Natural killer cell (primary cell): ENCODE results near the gene KRTAP10-8. TPM values are rescaled to one million over a fixed set of nuclear protein-coding genes. Genes with fewer than 3 reads are reported as not detected.

Experiments used
- ATAC-seq, 3 donors: fragments of 150-1000 bp in 2 of 3; fragments of 200-7000 bp in 1 of 3; cut with Tn5 transposase; 1 replicate in 1 of 3; 2 replicates in 2 of 3; pipeline ENCODE4 v1.10.0; 2021; ENCODE audit warnings: mild to moderate bottlenecking in 2 of 3, moderate library complexity in 2 of 3
- DNase-seq, 2 donors: peaks; one replicate each; pipeline versions ENCODE4 v3.0.0 to v3.0.0-alpha.2; 2013 to 2021; ENCODE audit warnings: mixed read lengths in 1 of 2
- H3K27ac ChIP-seq: one replicate; pipeline ENCODE4 v1.5.1; 2013; ENCODE audit warnings: mild to moderate bottlenecking, low read length
- H3K27me3 ChIP-seq: one replicate; pipeline ENCODE4 v1.6.1; 2013; ENCODE audit warnings: low read length; ENCODE audit not compliant: control insufficient read depth, insufficient read depth
- H3K36me3 ChIP-seq: one replicate; pipeline ENCODE4 v1.6.1; 2013; ENCODE audit warnings: low read length; ENCODE audit not compliant: control insufficient read depth, insufficient read depth
- H3K4me1 ChIP-seq: one replicate; pipeline ENCODE4 v1.6.1; 2013; ENCODE audit warnings: low read length; ENCODE audit not compliant: control insufficient read depth, insufficient read depth
- H3K4me3 ChIP-seq: one replicate; pipeline ENCODE4 v1.5.1; 2013; ENCODE audit warnings: low read length
- H3K9me3 ChIP-seq: one replicate; pipeline ENCODE4 v1.6.1; 2013; ENCODE audit warnings: low read length; ENCODE audit not compliant: control insufficient read depth, insufficient read depth
- H3K27ac Mint-ChIP-seq, 2 donors: one replicate each; pipeline ENCODE4 v1.8.0; 2022; ENCODE audit warnings: mild to moderate bottlenecking in 2 of 2, mixed read lengths in 2 of 2, moderate library complexity in 1 of 2
- H3K27me3 Mint-ChIP-seq, 2 donors: one replicate each; pipeline ENCODE4 v1.8.0; 2022; ENCODE audit warnings: low read depth in 2 of 2, mixed read lengths in 2 of 2
- H3K36me3 Mint-ChIP-seq: one replicate; pipeline ENCODE4 v1.8.0; 2022; ENCODE audit warnings: mixed read lengths
- H3K4me1 Mint-ChIP-seq, 2 donors: one replicate each; pipeline ENCODE4 v1.8.0; 2022; ENCODE audit warnings: mixed read lengths in 2 of 2
- H3K4me3 Mint-ChIP-seq: one replicate; pipeline ENCODE4 v1.8.0; 2022; ENCODE audit warnings: mild to moderate bottlenecking, moderate library complexity, mixed read lengths
- H3K9me3 Mint-ChIP-seq, 2 donors: one replicate each; pipeline ENCODE4 v1.8.0; 2022; ENCODE audit warnings: mixed read lengths in 2 of 2
- CTCF ChIP-seq: fragments of 200-600 bp; IDR thresholded peaks from one replicate; pipeline ENCODE4 v1.8.0; 2022; ENCODE audit warnings: antibody characterized with exemption
- WGBS: methylation state at CpG from one replicate; pipeline ENCODE4 v1.1.7; 2013; ENCODE audit warnings: missing lambda C conversion rate; ENCODE audit not compliant: insufficient coverage; 5-methylcytosine and 5-hydroxymethylcytosine counted together
- intact Hi-C: fragments of 100-400 bp; cut with micrococcal nuclease; formaldehyde crosslinking; loops from one replicate; pipeline ENCODE4 v1.14.2; 2022
- total RNA-seq, 4 donors: library from RNA; stranded (reverse); fragments of 120-200 nt in 1 of 4; gene quantifications; one replicate each; pipeline versions ENCODE4 v1.2.3 to v1.2.4, GENCODE V29; 2013 to 2022

The KRTAP10-8 gene
- total RNA-seq, 3 donors from 2014 or later (not counting 1 experiment from before 2014, with no cell fraction given), result not detected

DNA sequence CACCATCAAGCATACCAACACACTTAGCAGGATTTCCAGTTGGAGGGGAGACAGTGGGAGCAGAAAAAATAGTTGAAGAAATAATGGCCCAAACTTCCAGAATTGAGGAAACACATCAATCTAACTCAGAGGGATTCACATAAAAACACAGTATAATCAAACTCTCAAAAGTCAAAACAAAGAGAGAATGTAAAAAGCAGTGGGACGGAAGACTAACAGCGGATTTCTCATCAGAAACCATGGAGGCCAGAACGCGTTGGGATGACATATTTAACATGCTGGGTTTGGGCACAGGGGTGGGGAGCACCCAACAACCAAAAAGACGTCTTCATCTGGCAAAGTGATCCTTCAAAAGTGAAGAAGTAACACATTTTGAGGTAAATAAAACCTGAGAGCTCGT lies 8.0 kb downstream of the KRTAP10-8 start:
- Histone ChIP-seq H3K36me3 (no peaks in the 10 kb centered on the region), H3K27ac (peak overlapping the region; percentile 21), H3K9me3 (peaks cover 11% of the 10 kb centered on the region), H3K27me3 (no peaks in the 10 kb centered on the region), H3K4me3 (no peak overlapping the region), H3K4me1 (peaks cover 22% of the 10 kb centered on the region)
- DNase-seq (no peak), ATAC-seq (no peak)
- Mint-ChIP-seq H3K4me1 (peaks cover 34 to 47% of the 10 kb centered on the region in 2 donors), H3K36me3 (peaks cover 40% of the 10 kb centered on the region), H3K9me3 (peaks cover 13 to 34% of the 10 kb centered on the region in 2 donors), H3K4me3 (no peak overlapping the region), H3K27me3 (no peaks in the 10 kb centered on the region), H3K27ac (peak overlapping the region; percentile 88 to 95)
- no peak for TF ChIP-seq CTCF
- 96% methylated on average over 6 of the region's 6 CpGs for WGBS
- intact Hi-C loops, result loop anchor here (2.0 to 10.0 kb wide), 2 partner anchors 37 to 95 kb away; partner anchors contain the start of genes KRTAP12-3 and TSPEAR

GRCh38 chr21:44623575-44623974 lies 11.7 kb downstream of the KRTAP10-8 start:
- Mint-ChIP-seq H3K4me1 (peaks cover 43 to 60% of the 10 kb centered on the region in 2 donors), H3K4me3 (no peak overlapping the region), H3K27ac (peak overlapping the region in 1 of 2 donors; percentile 14), H3K27me3 (peaks cover 0 to 3% of the 10 kb centered on the region in 2 donors), H3K9me3 (peaks cover 13 to 34% of the 10 kb centered on the region in 2 donors), H3K36me3 (peaks cover 40% of the 10 kb centered on the region)
- Histone ChIP-seq H3K27me3 (no peaks in the 10 kb centered on the region), H3K27ac (no peak overlapping the region), H3K9me3 (peaks cover 11% of the 10 kb centered on the region), H3K4me1 (peaks cover 43% of the 10 kb centered on the region), H3K4me3 (no peak overlapping the region), H3K36me3 (no peaks in the 10 kb centered on the region)
- no peak for TF ChIP-seq CTCF
- ATAC-seq (no peak), DNase-seq (no peak)
- intact Hi-C loops, result loop anchor here (10.0 kb wide), 1 partner anchor 91 kb away; the partner anchor contains the start of gene TSPEAR

DNA sequence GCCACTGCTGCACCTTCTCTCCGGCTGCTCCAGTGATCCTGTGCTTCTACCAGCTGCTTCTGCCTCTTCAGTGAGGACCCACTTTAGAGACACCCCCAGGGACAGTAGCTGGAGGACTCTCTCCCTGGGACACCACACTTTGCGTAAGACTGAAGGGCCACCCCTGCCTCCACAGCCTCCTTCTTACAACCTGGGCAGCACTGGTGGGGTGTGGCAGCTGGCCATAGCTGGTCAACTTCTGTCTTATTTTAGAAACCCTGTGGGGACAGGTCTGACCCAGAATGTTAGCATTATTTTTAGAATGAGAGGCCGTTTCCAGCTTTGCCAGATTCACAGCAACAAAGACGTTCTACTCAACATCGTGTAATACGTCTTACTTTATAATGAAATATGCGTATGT lies 13.9 kb downstream of the KRTAP10-8 start:
- H3K27ac Mint-ChIP-seq, result peak overlapping the region; percentile 74 to 86
- DNase-seq (no peak), ATAC-seq (peak in 1 of 3 donors; percentile 18)
- peak overlapping the region; percentile 1 for H3K27ac ChIP-seq
- no peak overlapping the region for H3K4me3 ChIP-seq
- H3K4me1 Mint-ChIP-seq, result peaks cover 40 to 58% of the 10 kb centered on the region in 2 donors
- H3K27me3 Mint-ChIP-seq, result peaks cover 0 to 3% of the 10 kb centered on the region in 2 donors
- peaks cover 20% of the 10 kb centered on the region for H3K9me3 ChIP-seq
- peaks cover 56% of the 10 kb centered on the region for H3K4me1 ChIP-seq
- peak overlapping the region; percentile 71 for H3K4me3 Mint-ChIP-seq
- no peak for TF ChIP-seq CTCF
- intact Hi-C loops, result loop anchor here (2.0 to 10.0 kb wide), 2 partner anchors 33 to 89 kb away; partner anchors contain the start of gene TSPEAR
- H3K27me3 ChIP-seq, result no peaks in the 10 kb centered on the region
- H3K36me3 ChIP-seq, result no peaks in the 10 kb centered on the region
- H3K36me3 Mint-ChIP-seq, result peaks cover 29% of the 10 kb centered on the region
- peaks cover 11 to 19% of the 10 kb centered on the region in 2 donors for H3K9me3 Mint-ChIP-seq
- 92% methylated on average over 4 of the region's 7 CpGs for WGBS

DNA sequence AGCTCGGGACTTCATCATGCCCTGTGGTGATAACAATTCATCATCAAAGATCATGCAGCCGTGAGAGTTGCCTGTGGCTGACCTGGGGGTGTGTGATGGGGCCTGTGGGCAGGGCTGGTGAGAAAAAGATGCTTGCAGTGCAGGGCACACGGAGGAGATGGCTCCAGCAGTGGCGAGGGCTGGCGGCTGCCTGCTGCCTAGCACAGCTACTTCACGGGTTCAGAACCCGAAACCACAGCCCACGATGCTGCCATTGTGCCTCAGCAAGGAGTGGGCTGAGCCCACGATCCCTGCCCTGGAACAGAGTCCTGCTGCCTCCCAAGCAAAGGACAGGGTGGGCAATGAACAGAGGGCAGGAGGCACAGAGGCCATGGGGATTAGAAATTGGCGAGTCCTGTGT lies 14.4 kb downstream of the KRTAP10-8 start:
- Mint-ChIP-seq H3K36me3 (peaks cover 32% of the 10 kb centered on the region), H3K9me3 (peaks cover 14 to 23% of the 10 kb centered on the region in 2 donors), H3K4me1 (peaks cover 43 to 59% of the 10 kb centered on the region in 2 donors), H3K27me3 (peaks cover 0 to 3% of the 10 kb centered on the region in 2 donors), H3K27ac (peak overlapping the region; percentile 74 to 86), H3K4me3 (peak overlapping the region; percentile 71)
- ATAC-seq (peak; percentile 86 to 99 (median 95)), DNase-seq (peak; percentile 65 to 66)
- no peak for TF ChIP-seq CTCF
- no peak overlapping the region for H3K4me3 ChIP-seq
- H3K27me3 ChIP-seq, result no peaks in the 10 kb centered on the region
- WGBS, result 36% methylated on average over 10 of the region's 10 CpGs
- peak overlapping the region; percentile 8 for H3K27ac ChIP-seq
- no peaks in the 10 kb centered on the region for H3K36me3 ChIP-seq
- intact Hi-C loops, result loop anchor here (2.0 to 10.0 kb wide), 2 partner anchors 33 to 89 kb away; partner anchors contain the start of gene TSPEAR
- peaks cover 23% of the 10 kb centered on the region for H3K9me3 ChIP-seq
- H3K4me1 ChIP-seq, result peaks cover 56% of the 10 kb centered on the region
